Subcutaneous adipose tissue (tissue), 4 donors: ENCODE results near the gene TATDN3. TPM values are rescaled to one million over a fixed set of nuclear protein-coding genes. Genes with fewer than 3 reads are reported as not detected.

Experiments used
- total RNA-seq, 4 donors: library from RNA; depleted of rRNA; stranded (reverse); fragments of >200 nt; gene quantifications; one replicate each; pipeline ENCODE4 v1.1.0, GENCODE V29; 2016
- TF ChIP-seq, protein P1 (sequence below): fragments of 450-650 bp; IDR thresholded peaks from one replicate; pipeline ENCODE4 v1.5.1; 2016; ENCODE audit warnings: low read depth, mild to moderate bottlenecking, control low read depth, antibody characterized with exemption, moderate library complexity

Gene TATDN3
- total RNA-seq, 4 donors from 2014 or later, result 16.1 to 27.1 (median 22.7) TPM

DNA sequence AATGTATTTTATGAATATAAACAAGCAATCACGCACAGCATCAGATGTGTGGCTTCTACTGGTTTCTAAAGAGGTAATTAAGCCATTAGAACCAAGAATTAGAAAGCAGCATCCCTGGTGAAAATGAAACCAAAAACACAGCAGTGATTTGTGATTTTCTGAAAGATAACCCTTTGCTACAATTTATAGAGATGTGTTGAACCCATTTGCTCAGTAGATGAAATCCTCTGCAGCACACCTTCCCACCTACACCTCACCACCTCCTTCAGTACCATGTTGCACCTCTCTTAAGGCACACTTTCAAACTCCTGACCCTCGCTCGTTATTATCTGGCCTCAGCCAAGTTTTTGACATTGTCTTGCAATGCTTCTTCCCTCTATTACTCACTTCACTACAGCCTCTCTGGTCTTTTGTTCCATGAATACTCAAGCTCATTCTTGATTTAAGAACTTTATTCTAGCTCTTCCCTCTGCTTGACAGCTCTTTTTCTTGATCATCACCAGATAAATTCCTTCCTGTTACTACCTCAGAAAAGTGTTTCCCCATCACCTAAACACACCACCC, 38.7 kb upstream of the TATDN3 start:
- TF ChIP-seq, protein P1, sequence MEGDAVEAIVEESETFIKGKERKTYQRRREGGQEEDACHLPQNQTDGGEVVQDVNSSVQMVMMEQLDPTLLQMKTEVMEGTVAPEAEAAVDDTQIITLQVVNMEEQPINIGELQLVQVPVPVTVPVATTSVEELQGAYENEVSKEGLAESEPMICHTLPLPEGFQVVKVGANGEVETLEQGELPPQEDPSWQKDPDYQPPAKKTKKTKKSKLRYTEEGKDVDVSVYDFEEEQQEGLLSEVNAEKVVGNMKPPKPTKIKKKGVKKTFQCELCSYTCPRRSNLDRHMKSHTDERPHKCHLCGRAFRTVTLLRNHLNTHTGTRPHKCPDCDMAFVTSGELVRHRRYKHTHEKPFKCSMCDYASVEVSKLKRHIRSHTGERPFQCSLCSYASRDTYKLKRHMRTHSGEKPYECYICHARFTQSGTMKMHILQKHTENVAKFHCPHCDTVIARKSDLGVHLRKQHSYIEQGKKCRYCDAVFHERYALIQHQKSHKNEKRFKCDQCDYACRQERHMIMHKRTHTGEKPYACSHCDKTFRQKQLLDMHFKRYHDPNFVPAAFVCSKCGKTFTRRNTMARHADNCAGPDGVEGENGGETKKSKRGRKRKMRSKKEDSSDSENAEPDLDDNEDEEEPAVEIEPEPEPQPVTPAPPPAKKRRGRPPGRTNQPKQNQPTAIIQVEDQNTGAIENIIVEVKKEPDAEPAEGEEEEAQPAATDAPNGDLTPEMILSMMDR, result no peak

GRCh38 chr1:212753749-212754148, 37.9 kb upstream of the TATDN3 start:
- TF ChIP-seq, protein P1, result no peak

GRCh38 chr1:212754193-212754592, 37.5 kb upstream of the TATDN3 start:
- TF ChIP-seq, protein P1, result no peak

- TF ChIP-seq, protein P1, result no peak
These were observed 37.0 kb upstream of the TATDN3 start for GRCh38 chr1:212754680-212755079.

DNA sequence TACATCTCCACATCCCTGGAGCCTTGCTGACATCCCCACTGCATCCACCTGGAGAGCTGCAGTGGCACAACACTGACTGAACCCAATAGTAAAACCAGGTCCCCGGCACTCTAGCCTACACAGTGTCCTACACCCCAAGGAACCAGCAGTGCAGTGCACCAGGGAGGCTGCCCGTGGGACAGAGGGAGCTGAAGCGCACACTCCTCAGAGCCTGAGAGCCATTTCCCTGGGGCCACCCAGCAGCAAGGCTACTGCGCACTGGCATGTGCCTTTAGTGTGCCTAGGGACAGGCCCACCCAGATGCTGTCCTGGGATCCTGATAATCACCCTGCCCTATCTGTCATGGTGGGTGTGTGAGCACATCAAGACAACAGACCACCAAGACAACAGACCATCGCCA, 32.0 kb upstream of the TATDN3 start:
- TF ChIP-seq, protein P1, result no peak

DNA sequence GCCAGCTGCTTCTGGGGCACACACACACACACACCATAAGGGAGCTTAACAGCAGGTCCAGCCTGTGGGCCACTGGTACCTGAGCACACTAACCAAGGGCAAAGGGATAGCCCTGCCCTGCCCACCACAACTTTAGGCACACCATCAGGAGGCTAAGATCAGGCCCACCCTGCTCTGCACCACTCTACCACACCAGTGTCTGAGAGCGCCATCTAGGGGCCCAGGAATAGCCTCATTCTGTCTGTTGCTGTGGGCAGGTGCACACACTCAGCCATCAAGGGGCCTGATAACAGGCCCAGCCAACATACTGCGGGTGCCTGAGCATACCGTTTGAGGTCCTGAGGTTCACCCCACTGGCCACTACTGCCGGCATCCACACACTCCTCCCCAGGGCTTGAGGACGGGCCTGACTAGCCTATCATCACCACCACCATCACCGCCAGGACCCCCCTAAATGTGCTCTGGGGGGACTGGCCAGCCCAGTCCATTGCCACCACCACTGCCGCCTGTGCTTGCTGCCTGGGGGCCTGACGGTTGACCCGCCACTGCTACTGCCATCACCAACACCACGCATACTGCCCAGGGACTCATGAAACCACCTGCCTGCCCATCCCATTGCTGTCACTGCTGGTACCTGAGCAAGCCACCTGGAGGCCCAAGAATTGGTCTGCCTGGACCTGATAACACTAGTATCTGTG, 31.4 kb upstream of the TATDN3 start:
- TF ChIP-seq, protein P1, result no peak

- TF ChIP-seq, protein P1, result no peak
These were observed 29.5 kb upstream of the TATDN3 start for GRCh38 chr1:212762234-212762633.
